H1 (cell line): ENCODE data around the gene CBR4.

Source experiments
- CTCF ChIP-seq, 3 experiments: IDR thresholded peaks; 1 replicate in 2 of 3; 2 replicates in 1 of 3; pipeline versions ENCODE4 v1.5.1 to v1.6.1; 2011; ENCODE audit warnings: low read length in 3 of 3, mild to moderate bottlenecking in 3 of 3, inconsistent platforms in 2 of 3, low read depth in 1 of 3, moderate library complexity in 1 of 3; ENCODE audit not compliant: insufficient read depth in 1 of 3; ENCODE audit errors: control extremely low read depth in 1 of 3
- KDM1A ChIP-seq: fragments of 200-600, 300-600 bp; sonication (generic); IDR thresholded peaks from 2 replicates; pipeline ENCODE4 v1.7.1; 2016; ENCODE audit warnings: mild to moderate bottlenecking, low read length, borderline replicate concordance
- KDM5A ChIP-seq: fragments of 200-600 bp; IDR thresholded peaks from 2 replicates; pipeline ENCODE4 v1.7.1; 2012; ENCODE audit warnings: mild to moderate bottlenecking, low read length, inconsistent platforms, mixed read lengths
- NRF1 ChIP-seq: IDR thresholded peaks from 2 replicates; pipeline ENCODE4 v1.6.1; 2011; ENCODE audit warnings: mild to moderate bottlenecking, low read depth, low read length, improper control_type of control experiment
- POLR2A ChIP-seq, 2 experiments: IDR thresholded peaks; 1 replicate in 1 of 2; 2 replicates in 1 of 2; pipeline ENCODE4 v1.6.1; 2011; ENCODE audit warnings: low read depth in 2 of 2, low read length in 2 of 2, mild to moderate bottlenecking in 2 of 2; ENCODE audit errors: control extremely low read depth in 1 of 2
- POLR2AphosphoS5 ChIP-seq: IDR thresholded peaks from 2 replicates; pipeline ENCODE4 v1.6.1; 2011; ENCODE audit warnings: low read depth, low read length
- TAF1 ChIP-seq: IDR thresholded peaks from 2 replicates; pipeline ENCODE4 v1.6.1; 2011; ENCODE audit warnings: mild to moderate bottlenecking, low read depth, low read length
- USF2 ChIP-seq: IDR thresholded peaks from 2 replicates; pipeline ENCODE4 v1.6.1; 2011; ENCODE audit warnings: low read length, improper control_type of control experiment
- YY1 ChIP-seq: IDR thresholded peaks from 2 replicates; pipeline ENCODE4 v1.6.1; 2011; ENCODE audit warnings: low read depth, mild to moderate bottlenecking, low read length

DNA sequence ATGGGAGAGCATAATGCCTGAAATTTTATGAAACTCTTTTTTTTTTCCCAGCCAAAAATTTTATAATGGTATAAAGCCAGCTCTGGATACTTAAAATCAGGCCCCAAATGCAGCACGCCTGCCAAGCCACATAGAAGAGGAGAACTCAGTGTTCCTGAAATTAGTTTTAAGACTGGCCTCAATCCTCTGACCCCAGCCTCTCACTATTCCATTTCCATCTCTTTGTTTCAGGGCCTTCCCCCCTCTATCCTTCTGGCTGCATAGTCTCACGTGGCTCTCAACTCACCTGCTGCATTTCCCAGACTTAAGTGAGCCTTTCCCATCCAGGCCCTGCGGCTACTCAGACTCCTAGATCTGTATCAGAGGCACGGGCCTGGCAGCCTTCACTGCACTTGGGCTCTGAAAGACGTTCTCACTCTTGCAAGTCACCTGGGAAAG is 5.2 kb upstream of the CBR4 start:
- TF ChIP-seq CTCF (IDR thresholded peaks at IDR 0.05; ENCODE audit: control extremely low read depth in 1 of 3, insufficient read depth in 1 of 3, low read depth in 1 of 3, low read length in 3 of 3) (no peak), USF2 (no peak), KDM1A (no peak), TAF1 (no peak), POLR2AphosphoS5 (no peak), POLR2A (IDR thresholded peaks at IDR 0.05; ENCODE audit: control extremely low read depth in 1 of 2, low read depth in 2 of 2, low read length in 2 of 2) (no peak), YY1 (no peak), NRF1 (no peak), KDM5A (no peak)
